GM10248 (cell line): ENCODE measurements around the gene LRRC3.

Source experiments
- CTCF ChIA-PET: fragments of 300-600 bp; sonication (Branson Sonifier 250); formaldehyde crosslinking; extraction: SDS; loops from one replicate; lab custom pipeline; 2021; ENCODE audit warnings: antibody characterized with exemption; lab: Yijun Ruan, JAX
- POLR2A ChIA-PET: fragments of 350-650 bp; sonication (Branson Sonifier 250); formaldehyde crosslinking; extraction: SDS; loops from one replicate; lab custom pipeline; 2020; ENCODE audit warnings: antibody characterized with exemption; lab: Yijun Ruan, JAX
- DNase-seq: peaks from one replicate; pipeline ENCODE4 v3.0.0; 2012; ENCODE audit errors: extremely low spot score
- TF ChIP-seq, protein P1 (sequence below): IDR thresholded peaks from 2 replicates; pipeline ENCODE4 v1.5.1; 2012; ENCODE audit warnings: mild to moderate bottlenecking, low read depth; ENCODE audit errors: extremely low read depth, missing control alignments, control extremely low read depth

LRRC3 gene

DNA sequence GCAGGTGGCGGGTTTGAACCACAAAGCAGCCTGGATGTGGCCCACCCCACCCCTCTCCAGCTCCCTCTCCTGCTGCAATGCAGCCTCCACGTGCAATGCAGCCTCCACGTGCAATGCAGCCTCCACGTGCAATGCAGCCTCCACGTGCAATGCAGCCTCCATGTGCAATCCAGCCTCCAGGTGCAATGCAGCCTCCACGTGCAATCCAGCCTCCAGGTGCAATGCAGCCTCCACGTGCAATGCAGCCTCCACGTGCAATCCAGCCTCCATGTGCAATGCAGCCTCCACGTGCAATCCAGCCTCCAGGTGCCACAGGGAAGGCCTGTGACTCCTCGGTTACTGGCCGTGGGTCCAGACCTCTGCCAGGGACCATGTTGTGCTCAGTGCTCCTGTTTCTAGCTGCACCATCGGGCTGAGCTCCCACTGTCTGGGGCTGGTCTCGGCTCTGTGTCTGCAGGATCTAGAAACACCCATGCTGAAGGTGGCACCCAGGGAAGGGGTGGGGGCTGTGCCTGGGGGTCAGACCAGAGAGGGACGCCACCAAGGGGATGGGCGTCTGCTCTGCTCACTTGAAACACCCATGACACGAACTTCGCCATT, 11.9 kb upstream of the LRRC3 start:
- ChIA-PET CTCF (interaction anchor here (1.5 kb wide), 1 partner anchor 8 kb away, joined by 4 read pairs; no protein-coding TSS in a partner anchor), POLR2A (no interaction called here)
- TF ChIP-seq, protein P1, sequence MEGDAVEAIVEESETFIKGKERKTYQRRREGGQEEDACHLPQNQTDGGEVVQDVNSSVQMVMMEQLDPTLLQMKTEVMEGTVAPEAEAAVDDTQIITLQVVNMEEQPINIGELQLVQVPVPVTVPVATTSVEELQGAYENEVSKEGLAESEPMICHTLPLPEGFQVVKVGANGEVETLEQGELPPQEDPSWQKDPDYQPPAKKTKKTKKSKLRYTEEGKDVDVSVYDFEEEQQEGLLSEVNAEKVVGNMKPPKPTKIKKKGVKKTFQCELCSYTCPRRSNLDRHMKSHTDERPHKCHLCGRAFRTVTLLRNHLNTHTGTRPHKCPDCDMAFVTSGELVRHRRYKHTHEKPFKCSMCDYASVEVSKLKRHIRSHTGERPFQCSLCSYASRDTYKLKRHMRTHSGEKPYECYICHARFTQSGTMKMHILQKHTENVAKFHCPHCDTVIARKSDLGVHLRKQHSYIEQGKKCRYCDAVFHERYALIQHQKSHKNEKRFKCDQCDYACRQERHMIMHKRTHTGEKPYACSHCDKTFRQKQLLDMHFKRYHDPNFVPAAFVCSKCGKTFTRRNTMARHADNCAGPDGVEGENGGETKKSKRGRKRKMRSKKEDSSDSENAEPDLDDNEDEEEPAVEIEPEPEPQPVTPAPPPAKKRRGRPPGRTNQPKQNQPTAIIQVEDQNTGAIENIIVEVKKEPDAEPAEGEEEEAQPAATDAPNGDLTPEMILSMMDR: no peak
- DNase-seq: no peak

DNA sequence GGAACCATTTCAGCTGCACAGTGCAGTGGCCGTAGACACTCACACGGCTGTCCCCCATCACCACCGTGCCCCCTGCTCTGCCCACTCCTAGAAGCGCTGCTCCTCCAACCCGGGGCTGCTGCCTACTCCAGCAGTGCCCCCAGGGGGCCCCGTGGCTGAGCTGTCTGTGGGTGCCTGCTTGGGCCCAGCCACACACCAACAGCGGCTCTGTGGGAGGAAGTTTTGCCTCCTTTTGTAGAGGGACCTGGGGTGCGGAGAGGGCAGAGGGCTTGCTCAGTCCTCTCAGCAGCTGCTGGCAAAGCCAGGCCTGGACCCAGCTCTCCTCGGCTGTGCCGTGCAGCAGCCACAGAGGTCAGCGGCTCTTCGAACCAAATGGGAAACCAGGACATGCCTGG, 11.4 kb upstream of the LRRC3 start:
- TF ChIP-seq, protein P1: no peak
- POLR2A ChIA-PET: no interaction called here
- CTCF ChIA-PET: no interaction called here
- DNase-seq: no peak

- POLR2A ChIA-PET: interaction anchor here (0.6 kb wide), 1 partner anchor 356 kb away, joined by 3 read pairs; no protein-coding TSS in a partner anchor
- no peak for DNase-seq
- CTCF ChIA-PET: no interaction called here
- TF ChIP-seq, protein P1: no peak
Observed at GRCh38 chr21:44444286-44444931, 10.9 kb upstream of the LRRC3 start.

DNA sequence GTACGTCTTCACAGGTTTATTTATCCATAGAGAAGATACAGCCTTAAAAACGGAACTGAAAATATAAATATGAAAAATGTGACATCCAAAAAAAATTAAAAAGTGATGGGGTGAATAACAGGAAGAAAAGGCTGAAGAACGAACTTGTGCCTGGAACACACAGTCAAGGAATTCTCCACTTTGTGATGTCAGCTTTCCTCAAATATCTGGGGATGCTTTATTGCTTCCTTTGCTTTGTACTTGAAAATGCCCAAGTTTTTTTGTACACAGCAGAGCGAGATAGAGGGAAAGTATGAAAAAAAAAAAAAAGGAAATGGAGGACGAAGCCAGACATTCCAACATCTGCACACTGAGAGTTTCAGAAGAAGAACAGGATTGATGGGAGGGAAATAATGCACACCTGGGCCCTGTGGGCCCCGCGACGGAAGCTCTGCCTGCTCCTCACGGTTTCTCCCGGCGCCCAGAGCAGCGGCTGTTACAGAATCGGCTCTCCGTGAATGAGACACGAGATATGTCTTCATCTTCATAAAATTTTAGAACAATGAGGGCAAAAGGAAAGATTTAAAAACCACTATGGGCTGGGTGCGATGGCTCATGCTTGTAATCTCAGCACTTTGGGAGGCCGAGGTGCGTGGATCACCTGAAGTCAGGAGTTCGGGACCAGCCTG, 10.0 kb upstream of the LRRC3 start:
- ChIA-PET CTCF (no interaction called here), POLR2A (interaction anchor here (0.6 kb wide), 1 partner anchor 357 kb away, joined by 3 read pairs; no protein-coding TSS in a partner anchor)
- TF ChIP-seq, protein P1: no peak
- no peak for DNase-seq

- POLR2A ChIA-PET: no interaction called here
- CTCF ChIA-PET: interaction anchor here (1.3 kb wide), 1 partner anchor 61 kb away, joined by 3 read pairs; no protein-coding TSS in a partner anchor
- DNase-seq: no peak
- TF ChIP-seq, protein P1: no peak
Observed at GRCh38 chr21:44448651-44449131, 6.6 kb upstream of the LRRC3 start.

DNA sequence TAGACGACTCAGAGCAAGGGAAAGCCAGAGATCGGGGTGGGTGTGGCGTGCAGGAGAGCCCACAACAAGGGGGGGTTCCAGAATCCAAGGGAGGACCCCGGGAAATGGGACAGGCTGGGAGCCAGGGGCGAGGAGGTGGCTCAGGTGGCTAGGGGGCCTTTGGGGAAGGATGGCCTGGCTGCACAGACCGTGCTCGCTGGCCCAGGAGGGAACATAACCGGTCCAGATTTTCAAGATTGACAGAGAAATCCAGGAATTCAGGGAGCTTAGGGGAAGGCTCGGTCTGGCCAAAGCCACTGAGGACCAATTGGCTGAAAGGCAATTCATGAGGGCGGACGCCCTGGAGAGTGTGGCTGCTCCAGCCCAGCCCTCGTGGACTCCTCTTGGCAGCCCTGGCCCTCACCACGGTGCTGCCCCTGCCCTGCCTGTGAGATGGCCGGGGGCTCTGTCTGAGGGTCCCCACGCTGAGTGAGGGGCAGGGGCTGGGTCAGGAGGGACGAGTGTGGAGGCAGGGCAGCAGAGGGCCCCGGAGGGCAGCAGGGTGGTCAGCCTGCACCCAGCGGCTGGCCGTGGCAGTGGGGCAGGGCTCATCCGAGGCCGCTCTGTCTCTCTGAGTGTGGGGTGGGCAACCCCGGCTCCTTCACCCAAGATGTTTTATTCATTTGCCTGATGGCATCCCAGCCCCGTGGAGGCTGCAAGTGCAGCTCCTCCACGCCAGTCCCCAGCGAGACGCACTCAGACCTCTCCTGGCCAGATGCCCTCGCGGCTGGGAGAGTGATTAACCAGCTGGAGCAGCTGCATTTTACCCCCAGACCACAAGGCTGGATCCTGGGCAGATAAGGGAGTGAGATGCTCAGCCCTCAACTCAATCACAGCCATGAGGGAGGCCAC, 5.6 kb upstream of the LRRC3 start:
- no peak for DNase-seq
- TF ChIP-seq, protein P1: no peak
- ChIA-PET CTCF (interaction anchor here (1.3 kb wide), 1 partner anchor 60 kb away, joined by 3 read pairs; no protein-coding TSS in a partner anchor), POLR2A (no interaction called here)
